H1 (cell line): ENCODE results near the gene SVEP1. TPM values are rescaled to one million over a fixed set of nuclear protein-coding genes. Genes with fewer than 3 reads are reported as not detected.

Source experiments
- CHD1 ChIP-seq: IDR thresholded peaks from 2 replicates; pipeline ENCODE4 v1.6.1; 2012; ENCODE audit warnings: low read depth, low read length, improper control_type of control experiment
- CREB1 ChIP-seq: IDR thresholded peaks from 2 replicates; pipeline ENCODE4 v1.6.1; 2012; ENCODE audit warnings: inconsistent platforms
- HDAC2 ChIP-seq, 2 experiments: fragments of 300-600 bp in 1 of 2; sonication (generic) in 1 of 2; IDR thresholded peaks; 2 replicates each; pipeline ENCODE4 v1.6.1; 2011 to 2012; ENCODE audit warnings: low read depth in 2 of 2, low read length in 2 of 2, mild to moderate bottlenecking in 2 of 2, moderate library complexity in 2 of 2, borderline replicate concordance in 1 of 2, inconsistent platforms in 1 of 2
- JUND ChIP-seq: IDR thresholded peaks from 2 replicates; pipeline ENCODE4 v1.6.1; 2011; ENCODE audit warnings: mild to moderate bottlenecking, improper control_type of control experiment, low read length
- SIRT6 ChIP-seq: IDR thresholded peaks from one replicate; pipeline ENCODE4 v1.7.1; 2012; ENCODE audit warnings: low read length, inconsistent platforms
- polyA plus RNA-seq, 7 experiments: library from polyadenylated mRNA; depleted of rRNA in 3 of 7; stranded (reverse) in 5 of 7; unstranded in 2 of 7; fragments of >200 nt in 5 of 7; fragments of 200-250 nt in 2 of 7; gene quantifications; 1 replicate in 5 of 7; 2 replicates in 1 of 7; 4 replicates in 1 of 7; pipeline versions ENCODE4 v1.2.1 to v1.2.3, GENCODE V29; 2011 to 2013; ENCODE audit warnings: missing spikeins in 2 of 7, mixed read lengths in 2 of 7
- total RNA-seq: library from RNA; stranded (reverse); fragmentation: NEBNext Ultra II Directional; extraction: Animal tissue kit (Norgen Biotek cat#: 25700); gene quantifications from 2 replicates; pipeline ENCODE4 v1.2.1, GENCODE V29; 2021

The SVEP1 gene
- total and polyA plus RNA-seq, 2 of the 8 experiments (the other 6 are each of a cell fraction or from before 2014, with no cell fraction given), result 0.11 to 0.37 TPM

- no peak for TF ChIP-seq HDAC2 (IDR thresholded peaks at IDR 0.05; ENCODE audit: borderline replicate concordance in 1 of 2, low read depth in 2 of 2, low read length in 2 of 2)
- TF ChIP-seq CHD1, result no peak
- no peak for TF ChIP-seq JUND
- TF ChIP-seq CREB1, result no peak
- TF ChIP-seq SIRT6, result no peak
These were observed 107.4 kb downstream of the SVEP1 start (continued) for GRCh38 chr9:110472111-110472510.
